HG02885 (cell line): Measurements from ENCODE around the gene CA11.
"Not testable (repeated sequence)": the region's sequence is repeated elsewhere in the genome, so short reads cannot be mapped to it uniquely, and the experiment has no call there.

Source experiments
- ATAC-seq: cut with Tn5 transposase; IDR thresholded peaks from one replicate; pipeline ENCODE4 v1.9.1; 2021; ENCODE audit warnings: mild to moderate bottlenecking; ENCODE audit not compliant: unreplicated experiment, poor library complexity

CA11 gene

DNA sequence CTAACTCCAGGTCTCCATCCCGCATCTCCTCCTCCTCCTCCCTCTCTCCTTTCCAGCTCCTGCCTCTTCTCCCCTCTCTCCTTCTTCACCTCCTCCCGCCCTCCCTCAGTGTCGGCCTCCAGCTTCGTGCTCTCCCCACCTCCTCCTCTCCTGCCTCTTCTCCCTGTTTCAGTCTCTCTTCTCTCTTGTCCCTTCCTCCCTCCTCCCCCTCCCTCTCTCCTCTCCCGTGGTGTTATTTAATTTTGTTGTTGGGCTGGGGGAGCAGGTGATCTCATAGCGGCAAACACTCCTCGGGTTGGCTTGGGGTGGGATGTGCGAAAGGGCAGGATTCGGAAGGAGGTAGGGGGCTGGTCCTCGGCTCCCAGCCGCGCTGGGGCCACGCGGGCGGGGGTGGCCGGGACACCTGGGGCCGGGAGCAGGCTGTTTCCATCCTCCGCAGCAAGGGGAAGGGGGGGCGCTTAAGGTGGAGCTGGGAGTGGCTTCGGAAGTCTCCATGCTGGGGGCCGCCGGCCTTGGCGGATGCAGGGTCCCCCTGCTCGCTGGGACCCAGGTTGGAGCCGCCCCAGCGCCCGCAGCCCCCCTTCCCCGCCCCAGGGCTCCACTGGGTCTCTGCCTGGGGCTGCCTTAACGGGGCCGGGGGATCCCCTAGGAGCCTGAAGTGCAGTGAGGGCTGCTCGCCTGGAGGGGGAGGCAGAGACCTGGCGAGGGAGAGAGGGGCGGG lies at the start of gene CA11:
CA11 (minus strand) TSS at position 187 of the 721 bp plus-strand sequence. CDS start 555 bp downstream, outside the sequence.
- peak; percentile 86 for ATAC-seq

DNA sequence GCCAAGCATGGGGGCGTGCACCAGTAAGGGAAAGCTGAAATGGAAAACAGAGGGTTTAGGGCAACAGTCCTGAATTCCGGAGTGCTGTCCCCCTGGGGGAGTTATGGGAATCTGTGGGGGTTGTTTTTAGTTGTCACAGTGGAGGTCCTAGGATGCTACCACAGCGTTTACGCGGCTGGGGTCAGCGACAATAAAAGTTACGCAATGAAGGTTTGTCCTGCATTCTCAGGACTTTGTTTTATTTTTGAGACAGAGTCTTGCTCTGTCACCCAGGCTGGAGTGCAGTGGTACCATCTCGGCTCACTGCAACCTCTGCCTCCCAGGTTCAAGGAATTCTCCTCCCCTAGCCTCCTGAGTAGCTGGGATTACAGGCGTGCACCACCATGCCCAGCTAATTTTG lies 47.6 kb upstream of the CA11 start:
- ATAC-seq, result not testable (repeated sequence)

DNA sequence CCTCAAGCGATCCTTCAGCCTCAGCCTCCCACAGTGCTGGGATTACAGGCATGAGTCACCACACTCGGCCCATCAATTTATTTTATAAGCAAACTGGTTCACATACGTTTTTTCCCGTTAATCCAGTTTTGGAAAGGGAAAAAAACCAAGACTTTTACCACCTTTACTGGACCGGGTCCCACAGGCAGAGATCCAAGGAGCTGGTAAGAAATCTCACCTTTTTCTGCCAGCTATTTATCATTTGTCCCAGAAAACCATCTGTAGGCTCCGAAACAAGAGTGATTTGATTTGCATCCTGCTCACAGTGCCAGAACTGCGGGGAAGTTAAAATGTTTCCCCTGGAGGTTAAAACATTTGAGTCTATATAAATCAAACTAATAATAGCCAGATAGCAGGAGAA lies 43.5 kb upstream of the CA11 start:
- ATAC-seq, result no peak

DNA sequence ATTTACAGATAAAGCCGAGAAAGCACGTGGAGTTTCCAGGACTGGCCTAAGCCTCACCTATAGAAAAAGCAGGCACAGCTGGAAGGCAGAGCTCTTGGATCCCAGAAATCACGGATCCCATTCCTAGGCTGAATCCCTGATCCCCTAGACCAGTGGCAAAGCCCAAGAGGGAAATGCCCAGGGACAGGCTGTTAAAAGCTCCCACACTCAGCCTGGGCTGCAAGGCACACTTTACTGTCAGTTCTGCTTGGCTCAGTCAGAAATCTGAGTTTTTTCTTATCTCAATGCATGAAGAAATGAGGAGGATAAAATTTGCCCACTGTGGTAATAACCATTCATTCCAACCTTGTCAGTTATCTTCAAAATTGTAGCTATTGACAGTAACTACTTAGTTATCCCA lies 41.8 kb upstream of the CA11 start:
- no peak for ATAC-seq

DNA sequence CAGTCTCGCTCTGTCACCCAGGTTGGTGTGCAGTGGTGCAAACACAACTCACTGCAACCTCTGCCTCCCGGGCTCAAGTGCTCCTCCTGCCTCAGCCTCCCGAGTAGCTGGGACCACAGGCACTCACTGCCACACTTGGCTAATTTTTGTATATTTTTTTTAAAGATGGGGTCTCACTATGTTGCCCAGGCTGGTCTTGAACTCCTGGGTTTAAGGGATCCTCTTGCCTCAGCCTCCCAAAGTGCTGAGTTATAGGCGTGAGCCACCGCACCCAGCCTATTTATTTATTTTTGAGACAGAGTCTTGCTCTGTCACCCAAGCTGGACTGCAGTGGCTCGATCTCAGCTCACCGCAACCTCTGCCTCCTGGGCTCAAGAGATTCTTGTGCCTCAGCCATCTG lies 40.6 kb upstream of the CA11 start:
- ATAC-seq, result not testable (repeated sequence)

DNA sequence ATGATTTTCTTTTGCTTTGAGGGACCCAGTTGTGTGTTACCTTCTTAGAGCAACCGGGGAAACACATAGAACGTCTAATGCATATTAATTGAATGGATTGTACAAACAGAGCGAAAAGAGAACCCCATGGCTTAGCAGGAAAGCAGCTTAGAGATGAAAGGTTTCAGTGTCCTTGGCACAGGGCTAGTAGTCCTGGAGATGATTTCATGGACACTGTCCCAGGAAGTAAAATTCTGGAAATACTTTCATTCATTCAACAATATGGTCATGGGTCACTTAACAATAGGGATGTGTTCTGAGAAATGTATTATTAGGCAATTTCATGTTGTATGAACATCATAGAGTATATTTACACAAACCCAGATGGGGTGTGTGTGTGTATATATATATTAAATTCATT lies 40.1 kb upstream of the CA11 start:
- ATAC-seq, result no peak

DNA sequence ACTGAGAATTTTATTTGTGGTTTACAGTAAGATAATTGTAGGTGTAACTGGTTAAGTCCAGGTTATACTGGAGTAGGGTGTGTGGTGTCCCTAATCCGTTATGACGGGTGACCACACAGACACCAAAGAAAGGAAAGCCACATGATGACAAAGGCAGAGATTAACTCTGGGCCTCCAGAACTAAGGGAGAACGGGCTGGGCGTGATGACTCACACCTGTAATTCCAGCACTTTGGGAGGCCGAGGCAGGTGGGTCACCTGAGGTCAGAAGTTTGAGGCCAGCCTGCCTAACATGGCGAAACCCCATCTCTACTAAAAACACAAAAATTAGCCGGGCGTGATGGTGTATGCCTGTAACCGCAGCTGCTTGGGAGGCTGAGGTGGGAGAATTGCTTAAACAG lies 39.6 kb upstream of the CA11 start:
- ATAC-seq, result no peak

- no peak for ATAC-seq
These were observed 37.4 kb upstream of the CA11 start for GRCh38 chr19:48683349-48683748.

DNA sequence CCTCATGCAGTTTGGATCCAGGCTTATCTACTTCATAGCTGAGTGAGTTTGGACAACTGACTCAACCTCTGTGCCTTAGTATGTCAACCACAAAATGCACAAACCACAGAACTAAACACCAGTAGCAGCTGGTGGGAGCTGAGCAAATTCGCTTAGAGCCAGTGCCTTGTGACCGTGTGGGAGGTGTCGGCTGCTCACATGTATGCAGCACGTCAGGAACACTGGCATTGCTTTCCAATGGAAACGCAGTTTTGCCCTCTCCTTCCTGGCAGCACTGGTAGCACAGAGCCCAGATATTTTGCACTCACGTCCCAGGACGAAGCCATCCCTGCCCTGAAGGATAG lies 35.1 kb upstream of the CA11 start:
- no peak for ATAC-seq

DNA sequence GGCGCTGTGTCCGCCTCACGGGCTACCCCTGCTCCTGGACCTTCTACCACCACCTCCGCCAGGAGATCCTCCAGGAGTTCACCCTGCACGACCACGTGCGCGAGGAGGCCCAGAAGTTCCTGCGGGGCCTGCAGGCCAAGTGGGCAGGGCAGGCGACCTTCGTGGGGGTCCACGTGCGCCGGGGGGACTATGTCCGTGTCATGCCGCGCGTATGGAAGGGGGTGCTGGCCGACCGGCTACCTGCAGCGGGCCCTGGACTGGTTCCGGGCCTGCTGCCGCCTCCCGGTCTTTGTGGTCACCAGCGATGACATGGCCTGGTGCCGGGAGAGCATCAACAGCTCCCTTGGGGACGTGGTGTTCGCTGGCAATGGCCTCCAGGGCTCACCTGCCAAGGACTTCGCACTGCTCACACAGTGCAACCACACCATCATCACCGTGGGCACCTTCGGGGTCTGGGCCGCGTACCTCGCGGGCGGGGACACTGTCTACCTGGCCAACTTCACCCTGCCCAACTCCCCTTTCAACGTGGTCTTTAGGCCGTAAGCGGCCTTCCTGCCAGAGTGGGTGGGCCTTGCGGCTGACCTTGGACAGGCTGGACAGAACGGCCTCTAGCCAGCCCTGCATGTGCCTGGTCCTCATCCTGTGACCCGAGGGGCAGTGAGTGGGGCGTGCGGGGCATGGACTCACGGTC lies 34.6 kb upstream of the CA11 start:
- no peak for ATAC-seq

DNA sequence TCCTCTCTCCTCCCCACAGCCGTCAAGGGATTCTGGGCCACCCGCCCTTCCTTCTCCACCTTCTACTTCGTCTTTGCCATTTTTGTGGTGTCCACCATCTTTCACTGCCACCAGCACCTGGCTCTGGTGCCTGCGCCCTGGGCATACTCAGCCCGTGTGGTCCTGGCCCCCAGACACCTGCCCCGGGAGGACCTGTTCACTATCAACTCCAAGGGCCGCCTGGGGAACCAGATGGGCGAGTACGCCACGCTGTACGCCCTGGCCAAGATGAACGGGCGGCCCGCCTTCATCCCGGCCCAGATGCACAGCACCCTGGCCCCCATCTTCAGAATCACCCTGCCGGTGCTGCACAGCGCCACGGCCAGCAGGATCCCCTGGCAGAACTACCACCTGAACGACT lies 34.0 kb upstream of the CA11 start:
- not testable (repeated sequence) for ATAC-seq

DNA sequence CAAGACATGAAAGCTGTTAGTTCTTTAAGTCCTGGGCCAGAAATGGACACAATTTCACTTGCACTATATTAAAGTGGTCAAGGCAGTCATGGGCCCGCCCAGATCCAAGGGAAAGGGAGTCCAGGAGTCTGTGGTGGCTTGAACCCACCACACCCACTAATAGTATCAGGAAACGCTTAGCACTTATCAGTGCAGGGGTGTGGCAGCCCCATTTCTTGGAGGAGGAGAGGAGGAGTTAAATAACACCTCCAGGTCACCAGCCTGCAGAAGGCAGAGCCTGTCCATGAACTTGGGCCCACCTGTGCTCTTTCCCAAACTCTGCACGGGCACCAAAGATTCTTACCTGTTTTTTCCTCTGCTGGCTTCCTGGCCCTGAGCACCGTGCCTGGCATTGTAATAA lies 32.2 kb upstream of the CA11 start:
- no peak for ATAC-seq

DNA sequence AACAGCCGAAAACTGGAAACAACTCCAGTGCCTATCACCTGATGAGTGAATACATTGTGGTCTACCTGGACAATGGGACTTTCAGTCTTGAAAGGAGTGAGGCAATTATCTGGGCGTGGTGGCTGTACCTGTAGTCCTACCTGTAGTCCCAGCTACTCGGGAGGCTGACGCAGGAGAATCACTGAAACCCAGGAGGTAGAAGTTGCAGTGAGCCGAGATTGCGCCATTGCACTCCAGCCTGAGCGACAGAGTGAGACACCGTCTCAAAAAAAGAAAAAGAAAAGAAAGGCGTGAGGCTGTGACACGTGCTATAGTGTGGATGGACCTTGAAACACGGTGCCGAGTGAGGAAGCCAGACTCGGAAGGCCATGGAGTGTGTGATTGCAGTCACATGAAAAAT lies 30.9 kb upstream of the CA11 start:
- no peak for ATAC-seq

- no peak for ATAC-seq
These were observed 30.5 kb upstream of the CA11 start for GRCh38 chr19:48676487-48676886.

GRCh38 chr19:48674921-48675824 lies 29.2 kb upstream of the CA11 start:
- ATAC-seq, result no peak

- ATAC-seq, result no peak
These were observed 28.3 kb upstream of the CA11 start for GRCh38 chr19:48674216-48674809.

DNA sequence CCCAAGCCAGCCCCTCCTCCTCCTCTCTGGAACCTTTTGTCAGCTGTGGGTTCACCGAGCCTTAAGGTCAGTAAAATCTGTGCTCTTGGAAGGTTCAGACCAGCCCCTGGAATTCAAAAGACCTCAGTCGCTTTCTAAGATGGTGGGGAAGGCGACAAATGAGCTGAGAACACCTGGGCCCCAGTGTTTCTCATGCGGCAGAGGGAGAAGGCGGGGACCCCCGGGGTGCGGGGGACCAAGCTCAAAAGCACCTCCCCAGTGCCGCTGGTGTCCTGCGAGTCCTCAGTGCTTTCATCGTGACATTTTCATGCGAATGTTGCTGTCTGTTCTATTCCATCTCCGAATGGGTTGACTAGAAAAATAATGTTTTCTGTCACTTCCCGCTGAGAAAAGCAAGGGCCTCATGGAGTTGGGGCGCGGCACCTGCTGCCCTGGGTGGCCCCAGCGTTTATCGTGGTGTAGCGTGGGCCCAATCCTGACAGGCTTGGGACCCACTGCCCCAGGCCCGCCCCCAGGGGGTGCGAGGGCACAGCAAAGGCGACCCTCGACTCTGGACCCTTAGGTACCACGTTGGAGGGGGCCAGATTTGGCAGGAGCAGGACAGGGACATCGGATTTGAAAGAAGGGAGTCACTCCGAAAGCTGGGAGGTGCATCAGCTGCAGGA lies 27.6 kb upstream of the CA11 start:
- ATAC-seq, result no peak

DNA sequence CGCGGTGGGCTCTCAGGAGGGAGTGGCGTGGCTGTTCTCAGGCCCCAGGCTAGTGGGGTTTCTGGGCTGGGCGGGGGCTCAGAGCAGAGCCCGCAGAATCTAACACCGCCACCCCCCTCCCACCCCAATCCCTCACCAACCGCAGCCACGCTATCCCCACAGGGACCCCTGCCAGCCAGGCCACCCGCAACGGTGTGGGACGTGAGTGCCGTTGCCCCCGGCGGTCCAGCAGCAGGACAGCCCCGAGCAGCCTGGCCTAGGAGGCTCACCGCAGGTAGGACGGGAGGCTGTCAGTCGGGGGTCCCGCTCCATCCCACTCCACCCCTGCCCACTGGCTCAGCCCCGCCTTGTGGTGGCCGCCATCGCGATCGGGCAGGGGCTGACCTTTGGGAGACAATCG lies 27.0 kb upstream of the CA11 start, which contains the start of gene NTN5:
NTN5 (minus strand) TSS at position 24 of the 400 bp plus-strand sequence. CDS start 2,031 bp downstream, outside the sequence.
- no peak for ATAC-seq

- ATAC-seq, result no peak
These were observed 25.5 kb upstream of the CA11 start for GRCh38 chr19:48671446-48671995.
